ENCODE data around the gene GARS1.

- TF ChIP-seq CTCF (conservative IDR thresholded peaks at IDR 0.05; ENCODE audit: low read depth, low read length): no peak
- TF ChIP-seq EZH2 (IDR thresholded peaks at IDR 0.05; ENCODE audit: borderline replicate concordance, low read depth, low read length, poor library complexity, severe bottlenecking): no peak
These were observed 48.7 kb upstream of the GARS1 start for GRCh38 chr7:30545791-30546555.

Measured in A673 (cell line).